HepG2 (cell line): ENCODE results near the gene APOBEC3H. TPM values are rescaled to one million over a fixed set of nuclear protein-coding genes. Genes with fewer than 3 reads are reported as not detected.

ENCODE experiments used
- ELF1 ChIP-seq: sonication (generic); formaldehyde crosslinking; IDR thresholded peaks from 2 replicates; pipeline ENCODE4 v1.4.0; 2020; ENCODE audit warnings: missing genetic modification reagents
- GATAD2A ChIP-seq: IDR thresholded peaks from 2 replicates; pipeline ENCODE4 v1.6.1; 2016
- HNF4G ChIP-seq, 2 experiments: sonication (generic) in 1 of 2; formaldehyde crosslinking in 1 of 2; IDR thresholded peaks; 2 replicates each; pipeline versions ENCODE4 v1.4.0 to v1.6.1; 2011 to 2020; ENCODE audit warnings: borderline replicate concordance in 2 of 2, low read depth in 2 of 2, mild to moderate bottlenecking in 2 of 2, low read length in 1 of 2, missing genetic modification reagents in 1 of 2, moderate library complexity in 1 of 2
- KIAA2018 ChIP-seq: sonication (generic); formaldehyde crosslinking; IDR thresholded peaks from 2 replicates; pipeline ENCODE4 v1.5.0; 2020; ENCODE audit warnings: mild to moderate bottlenecking, missing genetic modification reagents, borderline replicate concordance
- MIER2 ChIP-seq: IDR thresholded peaks from 2 replicates; pipeline ENCODE4 v1.6.1; 2016; ENCODE audit warnings: missing biosample characterization, missing genetic modification reagents
- NFIC ChIP-seq: IDR thresholded peaks from 2 replicates; pipeline ENCODE4 v1.6.1; 2012; ENCODE audit warnings: mild to moderate bottlenecking, low read length, inconsistent platforms
- NFKBIZ ChIP-seq: IDR thresholded peaks from 2 replicates; pipeline ENCODE4 v1.6.1; 2018; ENCODE audit warnings: missing genetic modification reagents, missing compliant biosample characterization
- NR2F1 ChIP-seq, 2 experiments: fragments of 450-650 bp in 1 of 2; formaldehyde crosslinking in 1 of 2; IDR thresholded peaks; 2 replicates each; pipeline versions ENCODE4 v1.5.0 to v1.6.1; 2016 to 2020; ENCODE audit warnings: mild to moderate bottlenecking in 1 of 2, missing compliant biosample characterization in 1 of 2, missing genetic modification reagents in 1 of 2, moderate library complexity in 1 of 2
- PBX2 ChIP-seq: IDR thresholded peaks from 2 replicates; pipeline ENCODE4 v1.6.1; 2016; ENCODE audit warnings: control low read depth
- RARA ChIP-seq: IDR thresholded peaks from 2 replicates; pipeline ENCODE4 v1.6.1; 2016; ENCODE audit warnings: missing genetic modification reagents, missing compliant biosample characterization
- RXRB ChIP-seq: IDR thresholded peaks from 2 replicates; pipeline ENCODE4 v1.6.1; 2016; ENCODE audit warnings: borderline replicate concordance, missing genetic modification reagents, missing compliant biosample characterization
- ZBTB39 ChIP-seq: sonication (generic); formaldehyde crosslinking; IDR thresholded peaks from 2 replicates; pipeline ENCODE4 v1.5.0; 2020; ENCODE audit warnings: missing genetic modification reagents
- ZBTB46 ChIP-seq: sonication (generic); formaldehyde crosslinking; IDR thresholded peaks from 2 replicates; pipeline ENCODE4 v1.4.0; 2020; ENCODE audit warnings: mild to moderate bottlenecking, missing genetic modification reagents, borderline replicate concordance
- ZKSCAN1 ChIP-seq: fragments of 150-350 bp; IDR thresholded peaks from 2 replicates; pipeline ENCODE4 v1.6.1; 2014; ENCODE audit warnings: low read length
- ZNF232 ChIP-seq: sonication (generic); formaldehyde crosslinking; IDR thresholded peaks from 2 replicates; pipeline ENCODE4 v1.4.0; 2020; ENCODE audit warnings: missing genetic modification reagents, borderline replicate concordance
- ZNF510 ChIP-seq: sonication (generic); formaldehyde crosslinking; IDR thresholded peaks from 2 replicates; pipeline ENCODE4 v1.4.0; 2020; ENCODE audit warnings: low read depth, mild to moderate bottlenecking, missing genetic modification reagents
- ZNF777 ChIP-seq: sonication (generic); formaldehyde crosslinking; IDR thresholded peaks from 2 replicates; pipeline ENCODE4 v1.4.0; 2020; ENCODE audit warnings: missing genetic modification reagents
- polyA plus RNA-seq, 8 experiments: library from polyadenylated mRNA; depleted of rRNA in 3 of 8; stranded (reverse) in 7 of 8; unstranded in 1 of 8; fragments of >200 nt; fragmentation: Illumina TruSeq in 4 of 8; extraction: Trizol in 4 of 8; gene quantifications; 2 replicates each; pipeline versions ENCODE4 v1.2.1 to v1.2.3, GENCODE V29; 2011 to 2016; ENCODE audit warnings: low read depth in 4 of 8, missing spikeins in 1 of 8, mixed read lengths in 1 of 8; ENCODE audit not compliant: insufficient read depth in 1 of 8
- total RNA-seq, 5 experiments: library from RNA; depleted of rRNA; stranded (reverse); fragments of >200 nt; fragmentation: Illumina TruSeq; extraction: Trizol; gene quantifications; 2 replicates each; pipeline ENCODE4 v1.2.3, GENCODE V29; 2016; ENCODE audit warnings: low read depth in 1 of 5

The APOBEC3H gene
- total and polyA plus RNA-seq, 2 of the 13 experiments (the other 11 are each of a cell fraction or from before 2014, with no cell fraction given): 0.18 to 0.31 TPM

- TF ChIP-seq KIAA2018 (CRISPR knock-in tag) (no peak), ZKSCAN1 (no peak), ZNF232 (no peak), NFIC (no peak), PBX2 (CRISPR knock-in tag) (no peak), ZNF777 (no peak), NFKBIZ (CRISPR knock-in tag) (no peak), MIER2 (CRISPR knock-in tag) (no peak), ZBTB46 (CRISPR knock-in tag) (no peak), GATAD2A (peak; percentile 40), RXRB (0 out of 2 replicates have a peak, but pooled peaks have one; percentile 39), HNF4G (IDR thresholded peaks at IDR 0.05; ENCODE audit: borderline replicate concordance, low read depth, low read length) (peak; percentile 18; the same call in 1 of the 2 replicates), HNF4G (CRISPR knock-in tag; IDR thresholded peaks at IDR 0.05; ENCODE audit: borderline replicate concordance, low read depth) (no peak), ZNF510 (CRISPR knock-in tag) (no peak), ELF1 (CRISPR knock-in tag) (0 out of 2 replicates have a peak, but pooled peaks have one; percentile 12), RARA (CRISPR knock-in tag) (0 out of 2 replicates have a peak, but pooled peaks have one; percentile 8), ZBTB39 (CRISPR knock-in tag) (no peak), NR2F1 (CRISPR knock-in tag; IDR thresholded peaks at IDR 0.05) (peak; percentile 37 to 59; a peak in 1 of 4 replicates)
Observed at GRCh38 chr22:39129081-39129480, 32.0 kb downstream of the APOBEC3H start (continued).
